HuH-7 (cell line): ENCODE results near the gene ANKRD62.
"Not testable (repeated sequence)": the region's sequence is repeated elsewhere in the genome, so short reads cannot be mapped to it uniquely, and the experiment has no call there.

Experiments used
- DNase-seq: peaks from one replicate; pipeline ENCODE4 v3.0.0; 2011; ENCODE audit warnings: low spot score

Gene ANKRD62

GRCh38 chr18:12066910-12067511 is 26.6 kb upstream of the ANKRD62 start:
- DNase-seq: no peak

- DNase-seq: no peak
These were observed 26.0 kb upstream of the ANKRD62 start for GRCh38 chr18:12067671-12068070.

GRCh38 chr18:12068316-12068949 is 25.2 kb upstream of the ANKRD62 start:
- not testable (repeated sequence) for DNase-seq

- no peak for DNase-seq
These were observed 24.7 kb upstream of the ANKRD62 start for GRCh38 chr18:12068950-12069320.

- not testable (repeated sequence) for DNase-seq
These were observed 22.6 kb upstream of the ANKRD62 start for GRCh38 chr18:12071066-12071465.

GRCh38 chr18:12072996-12073395 is 20.6 kb upstream of the ANKRD62 start:
- no peak for DNase-seq

- DNase-seq: no peak
These were observed 18.9 kb upstream of the ANKRD62 start for GRCh38 chr18:12074736-12075135.

GRCh38 chr18:12076424-12077140 is 17.1 kb upstream of the ANKRD62 start:
- no peak for DNase-seq

GRCh38 chr18:12077994-12078393 is 15.6 kb upstream of the ANKRD62 start:
- not testable (repeated sequence) for DNase-seq

GRCh38 chr18:12079491-12080237 is 14.0 kb upstream of the ANKRD62 start:
- no peak for DNase-seq

GRCh38 chr18:12085136-12085535 is 8.5 kb upstream of the ANKRD62 start:
- no peak for DNase-seq

GRCh38 chr18:12085786-12086185 is 7.9 kb upstream of the ANKRD62 start:
- DNase-seq: no peak

- DNase-seq: no peak
These were observed 7.4 kb upstream of the ANKRD62 start for GRCh38 chr18:12086249-12086648.

GRCh38 chr18:12086677-12087470 is 6.8 kb upstream of the ANKRD62 start:
- DNase-seq: no peak

GRCh38 chr18:12087471-12088025 is 6.1 kb upstream of the ANKRD62 start:
- DNase-seq: no peak

GRCh38 chr18:12088096-12088495 is 5.5 kb upstream of the ANKRD62 start:
- DNase-seq: no peak

GRCh38 chr18:12088731-12089375 is 4.8 kb upstream of the ANKRD62 start:
- DNase-seq: no peak

- DNase-seq: no peak
These were observed 2.0 kb upstream of the ANKRD62 start for GRCh38 chr18:12091538-12092141.

GRCh38 chr18:12092398-12093229 is 1.0 kb upstream of the ANKRD62 start:
- DNase-seq: peak; percentile 97

GRCh38 chr18:12098374-12098773 is 4.7 kb downstream of the ANKRD62 start:
- no peak for DNase-seq
